Subcutaneous abdominal adipose tissue (tissue), 5 donors: ENCODE measurements around the gene SOAT1.
"Not testable (repeated sequence)": the region's sequence is repeated elsewhere in the genome, so short reads cannot be mapped to it uniquely, and the experiment has no call there.

Experiments used
- H3K27ac ChIP-seq: one replicate; pipeline ENCODE4 v1.7.0; 2013; ENCODE audit warnings: low read depth, mild to moderate bottlenecking, inconsistent platforms, low read length, moderate library complexity
- H3K27me3 ChIP-seq, 5 donors: one replicate each; pipeline ENCODE4 v1.7.0; 2013; ENCODE audit warnings: low read length in 5 of 5, inconsistent platforms in 1 of 5; ENCODE audit not compliant: control insufficient read depth in 5 of 5, insufficient read depth in 4 of 5
- H3K36me3 ChIP-seq, 5 donors: one replicate each; pipeline ENCODE4 v1.7.0; 2013; ENCODE audit warnings: low read length in 5 of 5; ENCODE audit not compliant: control insufficient read depth in 5 of 5, insufficient read depth in 5 of 5
- H3K4me1 ChIP-seq, 5 donors: one replicate each; pipeline ENCODE4 v1.7.0; 2013; ENCODE audit warnings: low read length in 5 of 5, mild to moderate bottlenecking in 3 of 5, moderate library complexity in 1 of 5; ENCODE audit not compliant: control insufficient read depth in 5 of 5, insufficient read depth in 5 of 5
- H3K4me3 ChIP-seq, 5 donors: one replicate each; pipeline ENCODE4 v1.7.0; 2013; ENCODE audit warnings: low read length in 5 of 5, low read depth in 1 of 5
- H3K9ac ChIP-seq, 5 donors: one replicate each; pipeline ENCODE4 v1.7.0; 2013; ENCODE audit warnings: low read length in 5 of 5, mild to moderate bottlenecking in 4 of 5, moderate library complexity in 3 of 5
- H3K9me3 ChIP-seq, 5 donors: one replicate each; pipeline ENCODE4 v1.7.0; 2013; ENCODE audit warnings: low read length in 5 of 5; ENCODE audit not compliant: control insufficient read depth in 5 of 5
- donor health status: healthy.
- donor health status: healthy.
- donor health status: healthy.
- donor health status: healthy.
- donor health status: healthy.

Gene SOAT1

DNA sequence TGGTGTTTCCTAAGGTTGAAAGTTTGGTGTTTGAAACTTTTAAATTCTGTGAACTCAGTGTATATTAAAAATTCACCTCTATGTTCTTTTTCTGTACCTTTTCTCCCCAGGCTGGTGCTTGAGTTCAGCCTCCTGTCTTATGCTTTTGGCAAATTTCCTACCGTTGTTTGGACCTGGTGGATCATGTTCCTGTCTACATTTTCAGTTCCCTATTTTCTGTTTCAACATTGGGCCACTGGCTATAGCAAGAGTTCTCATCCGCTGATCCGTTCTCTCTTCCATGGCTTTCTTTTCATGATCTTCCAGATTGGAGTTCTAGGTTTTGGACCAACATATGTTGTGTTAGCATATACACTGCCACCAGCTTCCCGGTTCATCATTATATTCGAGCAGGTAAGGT, 47.3 kb downstream of the SOAT1 start:
- H3K36me3 ChIP-seq = peaks cover 17 to 55% (median 27%) of the 10 kb centered on the region in 5 donors
- no peak overlapping the region for H3K4me3 ChIP-seq
- H3K4me1 ChIP-seq = no peaks in the 10 kb centered on the region
- H3K27ac ChIP-seq = no peak overlapping the region
- H3K9me3 ChIP-seq = no peaks in the 10 kb centered on the region
- no peak overlapping the region for H3K9ac ChIP-seq
- no peaks in the 10 kb centered on the region for H3K27me3 ChIP-seq

- Histone ChIP-seq H3K27me3 (no peaks in the 10 kb centered on the region), H3K27ac (no peak overlapping the region), H3K9ac (no peak overlapping the region), H3K36me3 (peaks cover 23 to 60% (median 31%) of the 10 kb centered on the region in 5 donors), H3K9me3 (no peaks in the 10 kb centered on the region), H3K4me3 (no peak overlapping the region), H3K4me1 (no peaks in the 10 kb centered on the region)
Observed at GRCh38 chr1:179341943-179342547, 48.4 kb downstream of the SOAT1 start.

GRCh38 chr1:179342740-179343404, 49.3 kb downstream of the SOAT1 start:
- peaks cover 25 to 56% (median 30%) of the 10 kb centered on the region in 5 donors for H3K36me3 ChIP-seq
- no peak overlapping the region for H3K4me3 ChIP-seq
- peaks cover 0 to 5% (median 0%) of the 10 kb centered on the region in 5 donors for H3K4me1 ChIP-seq
- no peaks in the 10 kb centered on the region for H3K9me3 ChIP-seq
- no peak overlapping the region for H3K9ac ChIP-seq
- H3K27ac ChIP-seq = no peak overlapping the region
- no peaks in the 10 kb centered on the region for H3K27me3 ChIP-seq

DNA sequence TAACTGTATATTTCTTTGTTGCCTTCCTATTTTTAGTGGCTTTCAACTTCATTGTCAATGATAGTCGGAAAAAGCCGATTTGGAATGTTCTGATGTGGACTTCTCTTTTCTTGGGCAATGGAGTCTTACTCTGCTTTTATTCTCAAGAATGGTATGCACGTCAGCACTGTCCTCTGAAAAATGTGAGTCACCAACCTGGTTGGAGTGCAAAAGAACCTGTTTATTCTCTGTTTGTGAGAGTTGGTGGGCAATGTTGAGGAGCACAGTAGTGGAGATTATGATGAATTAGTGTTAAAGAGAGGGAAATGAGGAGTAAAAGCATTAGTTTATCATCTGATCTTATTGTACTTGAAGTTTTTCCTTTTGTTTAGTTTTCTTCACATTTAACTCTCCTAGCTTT, 57.7 kb downstream of the SOAT1 start:
- Histone ChIP-seq H3K4me3 (no peak overlapping the region), H3K36me3 (peaks cover 20 to 41% (median 25%) of the 10 kb centered on the region in 5 donors), H3K4me1 (peaks cover 0 to 8% (median 0%) of the 10 kb centered on the region in 5 donors), H3K9me3 (no peaks in the 10 kb centered on the region), H3K27me3 (no peaks in the 10 kb centered on the region), H3K9ac (no peak overlapping the region), H3K27ac (no peak overlapping the region)

- Histone ChIP-seq H3K9me3 (no peaks in the 10 kb centered on the region), H3K9ac (no peak overlapping the region), H3K27me3 (no peaks in the 10 kb centered on the region), H3K4me3 (no peak overlapping the region), H3K36me3 (peaks cover 16 to 36% (median 24%) of the 10 kb centered on the region in 5 donors), H3K27ac (no peak overlapping the region), H3K4me1 (peaks cover 0 to 8% (median 0%) of the 10 kb centered on the region in 5 donors)
Observed at GRCh38 chr1:179352236-179352635, 58.6 kb downstream of the SOAT1 start.

DNA sequence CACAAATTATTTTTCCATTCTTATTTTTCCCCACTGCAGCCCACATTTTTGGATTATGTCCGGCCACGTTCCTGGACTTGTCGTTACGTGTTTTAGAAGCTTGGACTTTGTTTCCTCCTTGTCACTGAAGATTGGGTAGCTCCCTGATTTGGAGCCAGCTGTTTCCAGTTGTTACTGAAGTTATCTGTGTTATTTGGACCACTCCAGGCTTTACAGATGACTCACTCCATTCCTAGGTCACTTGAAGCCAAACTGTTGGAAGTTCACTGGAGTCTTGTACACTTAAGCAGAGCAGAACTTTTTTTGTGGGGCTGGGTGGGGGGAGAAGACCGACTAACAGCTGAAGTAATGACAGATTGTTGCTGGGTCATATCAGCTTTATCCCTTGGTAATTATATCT, 59.9 kb downstream of the SOAT1 start:
- peaks cover 14 to 27% (median 22%) of the 10 kb centered on the region in 5 donors for H3K36me3 ChIP-seq
- no peaks in the 10 kb centered on the region for H3K4me1 ChIP-seq
- no peaks in the 10 kb centered on the region for H3K9me3 ChIP-seq
- H3K9ac ChIP-seq = no peak overlapping the region
- H3K27ac ChIP-seq = no peak overlapping the region
- no peak overlapping the region for H3K4me3 ChIP-seq
- no peaks in the 10 kb centered on the region for H3K27me3 ChIP-seq

DNA sequence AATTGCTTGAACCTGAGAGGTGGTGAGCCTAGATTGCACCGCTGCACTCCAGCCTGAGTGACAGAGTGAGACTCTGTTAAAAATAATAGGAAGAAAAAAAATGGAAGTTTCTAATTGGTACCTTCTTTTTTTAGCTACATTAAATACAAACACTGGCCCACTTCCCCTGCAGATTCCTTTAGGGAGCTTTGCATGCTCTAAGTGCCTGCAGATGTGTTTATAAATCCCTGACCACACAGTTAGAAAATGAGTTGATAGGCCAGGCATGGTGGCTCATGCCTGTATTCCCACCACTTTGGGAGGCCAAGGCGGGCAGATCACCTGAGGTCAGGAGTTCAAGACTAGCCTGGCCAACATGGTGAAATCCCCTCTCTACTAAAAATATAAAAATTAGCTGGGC, 68.0 kb downstream of the SOAT1 start:
- H3K9ac ChIP-seq, H3K36me3 ChIP-seq, H3K9me3 ChIP-seq, H3K4me3 ChIP-seq, H3K27me3 ChIP-seq, H3K27ac ChIP-seq: not testable (repeated sequence)
- peaks cover 0 to 11% (median 6%) of the 10 kb centered on the region in 5 donors for H3K4me1 ChIP-seq

- peak within 1 kb of the TSS; percentile 98 for H3K27ac ChIP-seq
- H3K4me1 ChIP-seq = peaks cover 0 to 11% (median 6%) of the 10 kb centered on the region in 5 donors
- no peaks in the 10 kb centered on the region for H3K27me3 ChIP-seq
- peak within 1 kb of the TSS; percentile 72 to 95 (median 80) for H3K4me3 ChIP-seq
- no peaks in the 10 kb centered on the region for H3K9me3 ChIP-seq
- no peaks in the 10 kb centered on the region for H3K36me3 ChIP-seq
- peak within 1 kb of the TSS; percentile 87 to 96 (median 91) for H3K9ac ChIP-seq
Observed at GRCh38 chr1:179365342-179366092, 71.9 kb downstream of the SOAT1 start, which contains the start of gene AXDND1. TSS of gene AXDND1 (plus strand) at chr1:179365971. CDS start at chr1:179366510, 539 bp downstream.

- Histone ChIP-seq H3K27ac (peak overlapping the region; percentile 98), H3K4me3 (peak overlapping the region; percentile 72 to 95 (median 80)), H3K4me1 (peaks cover 0 to 11% (median 6%) of the 10 kb centered on the region in 5 donors), H3K9me3 (no peaks in the 10 kb centered on the region), H3K36me3 (no peaks in the 10 kb centered on the region), H3K27me3 (no peaks in the 10 kb centered on the region), H3K9ac (peak overlapping the region in 4 of 5 donors; percentile 87 to 92 (median 90))
Observed at GRCh38 chr1:179366093-179366800, 72.7 kb downstream of the SOAT1 start.
